ENCODE data around the gene BRD1. TPM values are rescaled to one million over a fixed set of nuclear protein-coding genes. Genes with fewer than 3 reads are reported as not detected.

The BRD1 gene
- total RNA-seq, 4 donors from 2014 or later: 17.9 to 47.4 (median 37.9) TPM

DNA sequence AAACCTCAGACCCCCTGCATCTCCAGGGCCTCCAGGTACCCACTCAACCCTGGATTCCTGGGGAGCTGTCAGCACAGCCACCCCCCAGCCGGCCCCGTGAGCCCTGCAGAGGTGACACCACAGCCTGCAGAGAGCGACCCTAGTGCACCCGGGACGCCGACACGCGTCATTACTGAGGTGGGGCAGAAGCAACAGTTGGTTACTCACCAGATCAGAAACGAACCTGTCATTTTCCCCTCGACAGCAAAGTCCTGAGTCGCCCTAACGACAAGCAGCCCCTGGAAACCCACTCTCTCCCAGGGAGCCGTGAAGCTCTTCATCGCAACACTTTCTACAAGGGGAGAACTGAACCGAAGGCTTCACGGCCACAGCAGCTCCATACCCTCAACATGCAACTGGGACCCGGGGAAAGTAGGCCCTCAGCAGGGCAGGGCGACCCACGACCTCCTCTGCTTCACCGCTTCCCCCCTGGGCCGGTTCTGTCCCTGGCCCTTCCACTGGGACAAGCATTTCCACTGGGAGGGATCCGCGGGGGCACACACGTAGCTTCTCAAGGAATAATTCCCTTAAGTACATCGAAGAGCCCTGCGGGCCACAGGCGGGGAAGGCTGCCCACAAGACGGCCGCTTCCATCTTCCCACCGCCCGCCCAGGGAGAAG, 1.6 kb downstream of the BRD1 start:
- H3K9me3 ChIP-seq: no peaks in the 10 kb centered on the region
- H3K36me3 ChIP-seq: no peaks in the 10 kb centered on the region
- no peaks in the 10 kb centered on the region for H3K27me3 ChIP-seq
- H3K4me3 ChIP-seq: peak overlapping the region; percentile 45 to 85
- no peak for DNase-seq
- H3K4me1 ChIP-seq: peaks cover 4 to 20% of the 10 kb centered on the region in 2 donors
- TF ChIP-seq POLR2A (IDR thresholded peaks at IDR 0.05) (no peak), CTCF (IDR thresholded peaks at IDR 0.05) (no peak)
- intact Hi-C loops (cut with DNase I; ENCODE audit: low total_unique reads): no loop called here
- peak overlapping the region; percentile 86 to 90 for H3K27ac ChIP-seq

DNA sequence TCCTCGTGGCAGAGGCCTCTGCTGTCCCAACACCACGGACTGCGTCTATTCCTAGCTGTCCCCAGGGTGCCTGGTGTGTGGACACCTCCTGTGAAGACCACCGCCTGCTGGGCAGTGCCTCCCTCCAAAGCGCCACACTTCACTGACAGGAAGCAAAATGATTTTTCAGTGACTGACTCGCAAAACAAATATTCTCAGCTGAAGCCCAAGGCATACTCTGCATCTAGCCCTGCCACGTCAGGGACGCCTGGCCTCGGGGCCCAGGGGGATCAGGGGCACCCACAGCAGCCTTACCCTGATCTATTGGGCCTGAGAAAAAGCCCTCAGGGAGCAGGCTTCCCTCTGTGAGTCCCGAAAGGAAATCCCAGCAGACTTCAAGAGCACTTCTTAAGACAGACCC, 2.2 kb downstream of the BRD1 start:
- no peak for TF ChIP-seq POLR2A (IDR thresholded peaks at IDR 0.05)
- no peak for TF ChIP-seq CTCF (IDR thresholded peaks at IDR 0.05)
- H3K36me3 ChIP-seq: no peaks in the 10 kb centered on the region
- no peak for DNase-seq
- no peak overlapping the region for H3K27ac ChIP-seq
- no peaks in the 10 kb centered on the region for H3K9me3 ChIP-seq
- H3K4me1 ChIP-seq: peaks cover 4 to 20% of the 10 kb centered on the region in 2 donors
- peak overlapping the region in 1 of 2 donors; percentile 85 for H3K4me3 ChIP-seq
- no peaks in the 10 kb centered on the region for H3K27me3 ChIP-seq
- intact Hi-C loops (cut with DNase I; ENCODE audit: low total_unique reads): no loop called here

DNA sequence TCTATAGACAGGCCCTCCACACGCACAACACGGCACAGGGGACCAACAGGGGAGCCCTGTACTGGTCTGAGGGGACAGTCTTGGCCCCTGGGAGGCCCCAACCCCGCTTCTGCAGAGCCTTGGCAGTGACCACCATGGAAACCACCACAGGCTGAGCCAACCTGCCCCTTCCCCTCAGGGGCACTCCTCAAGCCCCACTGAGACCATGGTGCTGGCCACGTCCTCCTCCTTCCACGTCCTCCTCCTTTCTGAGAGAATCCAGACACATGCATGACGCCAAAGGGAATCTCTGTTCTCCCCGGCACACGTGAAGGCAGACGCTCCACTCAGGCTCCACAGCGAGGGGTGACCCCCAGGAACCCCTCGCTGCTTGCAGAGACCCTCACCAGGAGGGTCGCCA, 2.7 kb downstream of the BRD1 start:
- DNase-seq: no peak
- Histone ChIP-seq H3K27ac (no peak overlapping the region), H3K36me3 (no peaks in the 10 kb centered on the region), H3K4me3 (no peak overlapping the region), H3K9me3 (no peaks in the 10 kb centered on the region), H3K4me1 (peaks cover 4 to 20% of the 10 kb centered on the region in 2 donors), H3K27me3 (no peaks in the 10 kb centered on the region)
- TF ChIP-seq POLR2A (IDR thresholded peaks at IDR 0.05) (no peak), CTCF (IDR thresholded peaks at IDR 0.05) (no peak)
- intact Hi-C loops (cut with DNase I; ENCODE audit: low total_unique reads): no loop called here

DNA sequence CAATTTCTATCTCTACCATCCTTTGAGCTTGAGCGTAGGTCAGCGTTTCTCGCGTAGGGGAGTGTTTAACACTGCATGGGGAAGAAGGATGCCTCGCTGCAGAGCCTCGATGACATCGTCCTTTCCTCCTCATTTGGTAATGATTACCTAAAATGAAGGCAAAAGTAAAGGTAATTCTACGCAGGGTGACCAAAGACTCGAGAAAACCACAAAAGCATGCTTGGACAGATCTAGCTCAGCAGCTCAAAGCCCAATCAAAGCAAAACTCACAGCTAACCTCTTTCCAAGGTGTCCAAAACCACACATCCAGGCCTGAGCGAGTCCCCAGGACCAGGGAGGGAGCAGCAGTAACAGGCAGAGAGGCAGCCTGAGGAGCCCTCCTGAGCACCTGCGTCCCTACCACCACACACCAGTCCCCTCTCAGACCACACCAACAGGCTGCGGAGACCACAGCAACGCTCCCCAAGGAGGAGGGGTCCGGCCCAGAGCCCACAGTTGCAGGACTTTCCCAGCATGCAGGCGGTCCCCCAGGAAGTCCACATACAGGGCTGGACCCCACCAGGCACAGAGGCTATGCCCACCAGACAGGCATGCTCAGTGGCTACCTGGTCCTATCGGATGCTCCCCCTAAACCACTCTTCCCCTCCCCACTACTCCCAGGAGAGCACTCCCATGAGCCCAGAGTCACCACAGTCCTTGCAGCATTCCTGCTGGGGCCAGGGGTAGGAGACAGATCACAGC, 3.3 kb downstream of the BRD1 start:
- intact Hi-C loops (cut with DNase I; ENCODE audit: low total_unique reads): no loop called here
- peaks cover 4 to 20% of the 10 kb centered on the region in 2 donors for H3K4me1 ChIP-seq
- no peaks in the 10 kb centered on the region for H3K9me3 ChIP-seq
- H3K4me3 ChIP-seq: no peak overlapping the region
- TF ChIP-seq CTCF (IDR thresholded peaks at IDR 0.05) (no peak), POLR2A (IDR thresholded peaks at IDR 0.05) (no peak)
- DNase-seq: no peak
- H3K36me3 ChIP-seq: no peaks in the 10 kb centered on the region
- H3K27ac ChIP-seq: no peak overlapping the region
- H3K27me3 ChIP-seq: no peaks in the 10 kb centered on the region

Data from uterus (tissue), 4 donors.